Activated CD4-positive, alpha-beta T cell treated with anti-CD3 and anti-CD28 coated beads, Interleukin-2, amount 50 U/mL, for 1 hour (primary cell): ENCODE data around the gene C16orf78.
"Not testable (repeated sequence)": the region's sequence is repeated elsewhere in the genome, so short reads cannot be mapped to it uniquely, and the experiment has no call there.

Experiments
- DNase-seq: peaks from one replicate; pipeline ENCODE4 v3.0.0-alpha.2; 2020

Gene C16orf78

GRCh38 chr16:49350265-49351095, 23.1 kb upstream of the C16orf78 start:
- peak; percentile 35 for DNase-seq

- no peak for DNase-seq
Measured at GRCh38 chr16:49351096-49351487, 22.5 kb upstream of the C16orf78 start.

GRCh38 chr16:49352892-49353291, 20.7 kb upstream of the C16orf78 start:
- no peak for DNase-seq

GRCh38 chr16:49353680-49354079, 19.9 kb upstream of the C16orf78 start:
- DNase-seq, result no peak

GRCh38 chr16:49354101-49354500, 19.5 kb upstream of the C16orf78 start:
- no peak for DNase-seq

- no peak for DNase-seq
Measured at GRCh38 chr16:49354991-49355390, 18.6 kb upstream of the C16orf78 start.

GRCh38 chr16:49355933-49356665, 17.5 kb upstream of the C16orf78 start:
- no peak for DNase-seq

- DNase-seq, result no peak
Measured at GRCh38 chr16:49356728-49357488, 16.7 kb upstream of the C16orf78 start.

GRCh38 chr16:49359591-49359990, 14.0 kb upstream of the C16orf78 start:
- no peak for DNase-seq

GRCh38 chr16:49361731-49362130, 11.9 kb upstream of the C16orf78 start:
- not testable (repeated sequence) for DNase-seq

GRCh38 chr16:49362230-49362629, 11.4 kb upstream of the C16orf78 start:
- DNase-seq, result no peak

- no peak for DNase-seq
Measured at GRCh38 chr16:49365711-49366509, 7.7 kb upstream of the C16orf78 start.

GRCh38 chr16:49366669-49367068, 6.9 kb upstream of the C16orf78 start:
- DNase-seq, result no peak

- DNase-seq, result no peak
Measured at GRCh38 chr16:49369651-49370611, 3.7 kb upstream of the C16orf78 start.

GRCh38 chr16:49376206-49376605, 2.6 kb downstream of the C16orf78 start:
- DNase-seq, result no peak

- no peak for DNase-seq
Measured at GRCh38 chr16:49377196-49377755, 3.7 kb downstream of the C16orf78 start.

GRCh38 chr16:49378238-49378637, 4.6 kb downstream of the C16orf78 start:
- no peak for DNase-seq

GRCh38 chr16:49378816-49379215, 5.2 kb downstream of the C16orf78 start:
- DNase-seq, result no peak

- no peak for DNase-seq
Measured at GRCh38 chr16:49382916-49383315, 9.3 kb downstream of the C16orf78 start.

GRCh38 chr16:49395021-49395420, 21.4 kb downstream of the C16orf78 start:
- DNase-seq, result no peak

GRCh38 chr16:49396206-49396720, 22.7 kb downstream of the C16orf78 start:
- no peak for DNase-seq
